HTERT RPE-1 (cell line): ENCODE measurements around the gene FBXL15.

Source experiments
- in situ Hi-C: fragments of 300-500 bp; cut with MboI; formaldehyde crosslinking; loops from 4 replicates; pipeline ENCODE4 v1.14.3; 2020; ENCODE audit warnings: low sequenced_read_pairs

Gene FBXL15

GRCh38 chr10:102409604-102410428 lies 10.8 kb upstream of the FBXL15 start:
- in situ Hi-C loops = no loop called here

- in situ Hi-C loops = no loop called here
Measured at GRCh38 chr10:102410429-102411073, 10.1 kb upstream of the FBXL15 start.

GRCh38 chr10:102411341-102412255 lies 9.0 kb upstream of the FBXL15 start:
- in situ Hi-C loops = no loop called here

GRCh38 chr10:102412293-102412692 lies 8.3 kb upstream of the FBXL15 start:
- in situ Hi-C loops = no loop called here

- in situ Hi-C loops = no loop called here
Measured at GRCh38 chr10:102413053-102413705, 7.5 kb upstream of the FBXL15 start.

- in situ Hi-C loops = no loop called here
Measured at GRCh38 chr10:102413806-102414561, 6.7 kb upstream of the FBXL15 start.

GRCh38 chr10:102414749-102415148 lies 5.9 kb upstream of the FBXL15 start:
- in situ Hi-C loops = no loop called here

GRCh38 chr10:102416283-102416682 lies 4.4 kb upstream of the FBXL15 start:
- in situ Hi-C loops = no loop called here

GRCh38 chr10:102416695-102417094 lies 3.9 kb upstream of the FBXL15 start:
- in situ Hi-C loops = no loop called here

- in situ Hi-C loops = no loop called here
Measured at GRCh38 chr10:102418622-102419268, 1.9 kb upstream of the FBXL15 start, which contains the start of gene PSD. PSD (minus strand) TSS chr10:102418785; CDS start chr10:102417038, 1,747 bp downstream.

GRCh38 chr10:102419269-102420180 lies 1.1 kb upstream of the FBXL15 start:
- in situ Hi-C loops = no loop called here

- in situ Hi-C loops = no loop called here
Measured at GRCh38 chr10:102420181-102420713, 389 bp upstream of the FBXL15 start.

GRCh38 chr10:102421507-102421756 lies 796 bp downstream of the FBXL15 start:
- in situ Hi-C loops = no loop called here

GRCh38 chr10:102421757-102422512 lies 1.3 kb downstream of the FBXL15 start:
- in situ Hi-C loops = no loop called here

GRCh38 chr10:102422545-102423129 lies 2.0 kb downstream of the FBXL15 start:
- in situ Hi-C loops = no loop called here

- in situ Hi-C loops = no loop called here
Measured at GRCh38 chr10:102423372-102423968, 2.8 kb downstream of the FBXL15 start.

GRCh38 chr10:102424145-102424544 lies 3.5 kb downstream of the FBXL15 start:
- in situ Hi-C loops = no loop called here
